Activated CD8-positive, alpha-beta memory T cell treated with anti-CD3 and anti-CD28 coated beads, Interleukin-2, amount 10 ng/mL, durations not matched to agents 7 days and 5 days (primary cell): Measurements from ENCODE around the gene ZBTB46. TPM values are rescaled to one million over a fixed set of nuclear protein-coding genes. Genes with fewer than 3 reads are reported as not detected.
"Not testable (repeated sequence)": the region's sequence is repeated elsewhere in the genome, so short reads cannot be mapped to it uniquely, and the experiment has no call there.

Source experiments
- ATAC-seq: fragments of 150-1000 bp; cut with Tn5 transposase; one replicate; pipeline ENCODE4 v1.10.0; 2021; ENCODE audit warnings: moderate library complexity
- CTCF ChIA-PET: fragments of 350-600 bp; sonication (Branson Sonifier 250); formaldehyde crosslinking; loops from one replicate; lab custom pipeline; 2021; ENCODE audit warnings: antibody characterized with exemption; lab: Charles Lee
- DNase-seq: peaks from one replicate; pipeline ENCODE4 v3.0.0-alpha.2; 2020
- H3K27ac Mint-ChIP-seq: one replicate; pipeline ENCODE4 v1.8.0; 2021; ENCODE audit warnings: mild to moderate bottlenecking, mixed read lengths
- H3K27me3 Mint-ChIP-seq: one replicate; pipeline ENCODE4 v1.8.0; 2021; ENCODE audit warnings: mixed read lengths
- H3K36me3 Mint-ChIP-seq: one replicate; pipeline ENCODE4 v1.8.0; 2021; ENCODE audit warnings: mild to moderate bottlenecking, mixed read lengths
- H3K4me1 Mint-ChIP-seq: one replicate; pipeline ENCODE4 v1.8.0; 2021; ENCODE audit warnings: mixed read lengths
- H3K4me3 Mint-ChIP-seq: one replicate; pipeline ENCODE4 v1.8.0; 2021; ENCODE audit warnings: mild to moderate bottlenecking, moderate library complexity, mixed read lengths
- H3K9me3 Mint-ChIP-seq: one replicate; pipeline ENCODE4 v1.8.0; 2022; ENCODE audit warnings: low read depth, mixed read lengths
- total RNA-seq, 2 experiments: library from RNA; stranded (reverse); gene quantifications; one replicate each; pipeline ENCODE4 v1.2.3, GENCODE V29; 2021

Gene ZBTB46
- total RNA-seq, 2 experiments from 2014 or later = 0.15 to 0.84 TPM

DNA sequence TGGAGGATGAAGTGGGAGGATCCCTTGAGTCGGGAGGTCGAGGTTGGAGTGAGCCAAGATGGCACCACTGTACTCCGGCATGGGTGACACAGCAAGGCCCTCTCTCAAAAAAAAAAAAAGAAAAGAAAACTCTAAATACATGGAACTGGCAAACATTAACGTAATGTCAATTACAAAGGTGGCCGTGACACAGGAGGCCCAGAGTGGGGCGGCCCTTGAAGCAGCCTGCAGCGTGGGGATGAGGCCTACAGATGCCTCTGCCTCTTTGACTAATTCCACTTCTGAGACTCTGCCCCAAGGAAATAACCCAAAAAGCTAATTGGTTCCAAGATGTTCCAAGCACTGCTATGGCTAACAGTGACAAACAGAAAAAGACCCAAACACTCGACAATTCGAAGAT lies 21.2 kb downstream of the ZBTB46 start:
- Mint-ChIP-seq H3K4me3 (no peak overlapping the region), H3K36me3 (no peaks in the 10 kb centered on the region), H3K27me3 (peaks cover 3% of the 10 kb centered on the region), H3K27ac (no peak overlapping the region), H3K9me3 (no peaks in the 10 kb centered on the region), H3K4me1 (no peaks in the 10 kb centered on the region)
- no peak for ATAC-seq
- no peak for DNase-seq
- CTCF ChIA-PET = interaction anchor here (0.7 kb wide), 1 partner anchor 24 kb away, joined by 3 read pairs; no protein-coding TSS in a partner anchor

DNA sequence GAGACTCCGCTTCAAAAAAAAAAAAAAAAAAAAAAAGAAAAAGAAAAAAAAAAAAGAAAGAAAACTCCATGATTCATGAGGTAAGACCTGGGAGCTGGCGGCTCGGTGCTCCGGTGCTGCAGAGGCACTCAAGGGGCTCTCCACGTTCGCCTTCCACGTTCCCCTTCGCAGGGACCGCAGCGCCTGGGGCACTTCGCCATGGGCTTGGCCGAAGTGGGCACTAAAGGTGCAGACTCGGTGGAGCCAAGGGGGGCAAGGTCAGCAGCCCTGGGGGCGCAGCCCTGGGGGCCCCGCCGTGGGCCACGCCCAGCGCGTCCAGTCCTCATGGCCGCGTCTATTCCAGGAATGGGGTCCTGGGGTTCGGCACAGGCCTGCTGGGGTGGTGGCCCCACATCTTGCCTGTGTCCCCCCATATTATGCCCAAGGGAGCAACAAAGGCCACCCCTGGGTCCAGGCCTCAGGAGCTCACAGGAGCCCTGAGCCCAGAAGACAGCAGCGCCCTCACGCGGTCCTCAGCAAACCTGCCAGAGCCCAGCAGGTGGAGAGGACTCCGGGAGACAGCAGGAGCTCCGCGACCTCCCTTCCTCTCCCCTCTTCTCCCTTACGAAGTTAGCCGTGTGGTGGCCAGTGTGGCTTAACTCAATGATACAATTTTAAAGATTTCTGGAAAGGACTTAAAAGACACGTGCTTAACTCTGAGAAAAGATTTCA lies 21.9 kb downstream of the ZBTB46 start:
- ATAC-seq (no peak), DNase-seq (no peak)
- Mint-ChIP-seq H3K4me3 (no peak overlapping the region), H3K27ac (no peak overlapping the region), H3K36me3 (no peaks in the 10 kb centered on the region), H3K4me1 (no peaks in the 10 kb centered on the region), H3K27me3 (peaks cover 6% of the 10 kb centered on the region), H3K9me3 (no peaks in the 10 kb centered on the region)
- CTCF ChIA-PET = no interaction called here

DNA sequence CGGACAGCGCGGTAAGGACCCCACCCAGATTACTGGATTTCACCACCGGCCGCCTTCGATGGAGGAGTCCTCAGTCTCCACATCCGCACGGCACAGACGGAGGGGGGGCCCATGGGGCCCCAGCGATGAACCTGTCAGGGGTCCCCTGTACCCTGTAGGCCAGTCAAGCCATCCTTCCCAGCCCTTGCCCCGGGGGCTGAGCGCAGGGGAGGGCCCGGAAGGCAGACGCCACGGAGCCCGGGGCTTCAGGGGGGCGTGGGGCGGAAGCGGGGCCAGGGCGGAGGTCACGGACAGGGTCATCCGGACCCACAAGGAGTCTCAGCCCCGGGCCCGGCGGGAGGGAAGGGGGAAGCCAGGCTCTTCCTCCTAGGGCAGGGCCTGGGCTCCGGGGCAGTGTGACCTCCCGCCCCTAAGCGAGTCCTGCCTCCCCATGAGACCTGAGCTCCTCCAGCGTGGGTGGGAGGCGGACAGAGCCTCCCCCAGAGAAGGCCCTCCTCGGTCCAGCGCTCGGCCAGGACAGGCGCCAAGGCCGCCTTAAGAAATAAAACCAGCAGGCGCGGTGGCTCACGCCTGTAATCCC lies 22.8 kb downstream of the ZBTB46 start:
- peaks cover 12% of the 10 kb centered on the region for H3K27me3 Mint-ChIP-seq
- H3K36me3 Mint-ChIP-seq = no peaks in the 10 kb centered on the region
- peaks cover 3% of the 10 kb centered on the region for H3K4me1 Mint-ChIP-seq
- H3K4me3 Mint-ChIP-seq = no peak overlapping the region
- CTCF ChIA-PET = no interaction called here
- no peak overlapping the region for H3K27ac Mint-ChIP-seq
- no peak for ATAC-seq
- no peaks in the 10 kb centered on the region for H3K9me3 Mint-ChIP-seq
- DNase-seq = no peak

DNA sequence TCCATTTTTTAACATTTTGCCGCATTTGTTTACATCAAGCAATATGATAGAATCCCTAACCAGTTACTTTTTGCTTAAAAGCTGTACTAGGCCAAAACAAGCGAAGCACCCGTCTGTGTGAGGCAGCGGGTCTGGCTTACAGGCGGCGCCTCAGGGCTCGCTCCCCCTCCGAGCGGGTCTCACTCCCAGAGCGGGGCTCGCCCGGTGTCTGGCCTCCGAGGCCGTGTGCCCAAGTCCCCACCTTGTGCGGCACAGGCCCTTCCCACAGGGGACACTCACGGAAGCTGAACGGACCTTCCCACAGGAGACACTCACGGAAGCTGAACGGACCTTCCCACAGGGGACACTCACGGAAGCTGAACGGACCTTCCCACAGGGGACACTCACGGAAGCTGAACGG lies 23.4 kb downstream of the ZBTB46 start:
- CTCF ChIA-PET = no interaction called here
- H3K4me3 Mint-ChIP-seq = no peak overlapping the region
- DNase-seq (no peak), ATAC-seq (no peak)
- no peak overlapping the region for H3K27ac Mint-ChIP-seq
- H3K4me1 Mint-ChIP-seq = peaks cover 3% of the 10 kb centered on the region
- H3K27me3 Mint-ChIP-seq = peaks cover 15% of the 10 kb centered on the region
- no peaks in the 10 kb centered on the region for H3K36me3 Mint-ChIP-seq
- no peaks in the 10 kb centered on the region for H3K9me3 Mint-ChIP-seq

DNA sequence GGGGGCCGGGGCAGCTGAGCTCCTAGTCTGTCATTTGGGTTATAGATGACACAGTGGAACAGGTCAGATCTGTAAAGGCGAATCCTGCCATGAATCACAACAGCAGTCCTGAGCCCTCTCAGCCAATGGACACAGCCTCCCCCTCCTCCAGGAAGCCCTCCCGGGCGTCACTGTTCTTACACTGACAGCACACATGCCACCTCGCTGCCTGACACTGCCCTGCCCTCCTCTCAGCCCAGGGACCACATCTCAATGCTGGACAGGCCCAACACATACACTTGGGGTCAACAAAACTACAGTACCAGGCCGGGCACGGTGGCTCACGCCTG lies 26.8 kb downstream of the ZBTB46 start:
- CTCF ChIA-PET = no interaction called here
- no peak overlapping the region for H3K27ac Mint-ChIP-seq
- H3K9me3 Mint-ChIP-seq = no peaks in the 10 kb centered on the region
- H3K4me3 Mint-ChIP-seq = no peak overlapping the region
- no peak for ATAC-seq
- DNase-seq = no peak
- H3K27me3 Mint-ChIP-seq = peaks cover 11% of the 10 kb centered on the region
- peaks cover 3% of the 10 kb centered on the region for H3K4me1 Mint-ChIP-seq
- H3K36me3 Mint-ChIP-seq = no peaks in the 10 kb centered on the region

DNA sequence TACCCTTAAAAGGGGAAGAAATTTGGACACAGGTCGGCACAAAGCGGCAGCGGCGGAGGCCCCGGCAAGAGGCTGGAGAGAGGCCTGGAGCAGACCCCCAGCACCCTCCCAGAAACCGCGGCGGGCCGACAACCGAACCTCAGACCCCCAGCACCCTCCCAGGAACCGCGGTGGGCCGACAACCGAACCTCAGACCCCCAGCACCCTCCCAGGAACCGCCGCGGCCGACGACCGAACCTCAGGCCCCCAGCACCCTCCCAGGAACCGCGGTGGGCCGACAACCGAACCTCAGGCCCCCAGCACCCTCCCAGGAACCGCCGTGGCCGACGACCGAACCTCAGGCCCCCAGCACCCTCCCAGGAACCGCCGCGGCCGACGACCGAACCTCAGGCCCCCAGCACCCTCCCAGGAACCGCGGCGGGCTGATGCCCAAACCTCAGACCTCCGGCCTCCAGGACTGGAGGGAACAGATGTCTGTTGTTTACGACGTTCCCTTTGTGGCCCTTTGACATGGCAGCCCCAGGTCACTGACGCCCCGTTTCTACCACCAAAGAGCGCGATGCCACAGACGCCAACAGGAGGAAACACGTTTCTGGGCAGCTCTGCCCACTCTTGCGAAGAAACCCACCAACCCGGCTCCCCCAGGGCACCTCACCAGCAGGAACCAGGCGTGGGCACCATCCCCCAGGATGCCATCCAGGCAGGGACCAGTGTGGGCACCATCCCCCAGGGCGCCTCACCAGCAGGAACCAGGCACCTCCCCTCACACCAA lies 28.4 kb downstream of the ZBTB46 start:
- Mint-ChIP-seq H3K36me3 (no peaks in the 10 kb centered on the region), H3K27ac (no peak overlapping the region), H3K4me3 (no peak overlapping the region), H3K4me1 (peaks cover 3% of the 10 kb centered on the region), H3K27me3 (peaks cover 11% of the 10 kb centered on the region), H3K9me3 (no peaks in the 10 kb centered on the region)
- no peak for ATAC-seq
- CTCF ChIA-PET = no interaction called here
- no peak for DNase-seq

DNA sequence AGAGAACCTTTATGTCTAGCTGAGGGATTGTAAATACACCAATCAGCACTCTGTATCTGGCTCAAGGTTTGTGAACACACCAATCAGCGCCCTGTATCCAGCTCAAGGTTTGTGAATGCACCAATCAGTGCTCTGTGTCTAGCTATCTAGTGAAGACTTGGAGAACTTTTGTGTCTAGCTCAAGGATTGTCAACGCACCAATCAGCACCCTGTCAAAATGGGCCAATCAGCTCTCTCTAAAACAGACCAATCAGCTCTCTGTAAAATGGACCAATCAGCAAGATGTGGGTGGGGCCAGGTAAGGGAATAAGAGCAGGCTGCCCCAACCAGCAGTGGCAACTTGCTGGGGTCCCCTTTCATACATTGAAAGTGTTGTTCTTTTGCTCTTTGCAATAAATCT lies 29.9 kb downstream of the ZBTB46 start:
- H3K4me1 Mint-ChIP-seq, H3K9me3 Mint-ChIP-seq, ATAC-seq, H3K4me3 Mint-ChIP-seq, CTCF ChIA-PET, H3K36me3 Mint-ChIP-seq, H3K27ac Mint-ChIP-seq, DNase-seq: not testable (repeated sequence)
- H3K27me3 Mint-ChIP-seq = peaks cover 11% of the 10 kb centered on the region

DNA sequence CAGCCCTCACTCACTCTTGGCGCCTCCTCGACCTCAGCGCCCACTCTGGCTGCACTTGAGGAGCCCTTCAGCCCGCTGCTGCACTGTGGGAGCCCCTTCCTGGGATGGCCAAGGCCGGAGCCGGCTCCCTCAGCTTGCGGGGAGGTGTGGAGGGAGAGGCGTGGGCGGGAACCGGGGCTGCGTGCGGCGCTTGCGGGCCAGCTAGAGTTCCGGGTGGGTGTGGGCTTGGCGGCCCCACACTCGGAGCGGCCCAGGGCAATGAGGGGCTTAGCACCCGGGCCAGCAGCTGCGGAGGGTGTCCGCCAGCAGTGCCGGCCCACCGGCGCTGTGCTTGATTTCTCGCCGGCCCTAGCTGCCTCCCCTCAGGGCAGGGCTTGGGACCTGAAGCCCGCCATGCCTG lies 30.7 kb downstream of the ZBTB46 start:
- not testable (repeated sequence) for ATAC-seq, H3K4me1 Mint-ChIP-seq, DNase-seq, H3K36me3 Mint-ChIP-seq, H3K4me3 Mint-ChIP-seq, H3K9me3 Mint-ChIP-seq, H3K27ac Mint-ChIP-seq
- H3K27me3 Mint-ChIP-seq = peaks cover 17% of the 10 kb centered on the region
- CTCF ChIA-PET = interaction anchor here (1.3 kb wide), 1 partner anchor 93 kb away, joined by 3 read pairs; the partner anchor contains the start of genes ARFRP1 and ZGPAT

DNA sequence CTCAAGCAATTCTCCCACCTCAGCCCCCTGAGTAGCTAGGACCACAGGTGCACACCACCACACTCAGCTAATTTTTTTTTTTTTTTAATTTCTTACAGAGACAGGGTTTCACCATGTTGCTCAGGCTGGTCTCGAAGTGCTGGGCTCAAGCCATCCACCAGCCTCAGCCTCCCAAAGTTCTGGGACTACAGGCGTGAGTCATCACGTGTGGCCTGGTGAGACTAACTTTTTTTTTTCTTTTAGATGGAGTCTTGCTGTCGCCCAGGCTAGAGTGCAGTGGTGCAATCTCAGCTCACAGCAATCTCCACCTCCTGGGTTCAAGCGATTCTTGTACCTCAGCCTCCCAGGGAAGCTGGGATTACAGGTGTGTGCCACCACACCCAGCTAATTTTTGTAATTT lies 31.9 kb downstream of the ZBTB46 start:
- CTCF ChIA-PET = interaction anchor here (1.3 kb wide), 1 partner anchor 91 kb away, joined by 3 read pairs; the partner anchor contains the start of genes ARFRP1 and ZGPAT

DNA sequence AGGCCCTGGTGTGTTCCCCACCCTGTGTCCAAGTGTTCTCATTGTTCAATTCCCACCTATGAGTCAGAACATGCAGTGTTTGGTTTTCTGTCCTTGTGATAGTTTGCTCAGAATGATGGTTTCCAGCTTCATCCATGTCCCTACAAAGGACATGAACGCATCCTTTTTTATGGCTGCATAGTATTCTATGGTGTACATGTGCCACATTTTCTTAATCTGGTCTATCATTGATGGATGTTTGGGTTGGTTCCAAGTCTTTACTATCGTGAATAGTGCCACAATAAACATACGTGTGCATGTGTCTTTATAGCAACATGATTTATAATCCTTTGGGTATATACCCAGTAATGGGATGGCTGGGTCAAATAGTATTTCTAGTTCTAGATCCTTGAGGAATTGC lies 33.9 kb downstream of the ZBTB46 start:
- ATAC-seq, DNase-seq, H3K36me3 Mint-ChIP-seq, H3K9me3 Mint-ChIP-seq, H3K4me1 Mint-ChIP-seq, H3K4me3 Mint-ChIP-seq, H3K27ac Mint-ChIP-seq, CTCF ChIA-PET: not testable (repeated sequence)
- H3K27me3 Mint-ChIP-seq = peaks cover 20% of the 10 kb centered on the region

More for the DNA sequence above, 31.9 kb downstream of the ZBTB46 start:
- DNase-seq, H3K4me3 Mint-ChIP-seq, H3K9me3 Mint-ChIP-seq, H3K4me1 Mint-ChIP-seq, H3K36me3 Mint-ChIP-seq, ATAC-seq, H3K27ac Mint-ChIP-seq: not testable (repeated sequence)
- peaks cover 27% of the 10 kb centered on the region for H3K27me3 Mint-ChIP-seq

DNA sequence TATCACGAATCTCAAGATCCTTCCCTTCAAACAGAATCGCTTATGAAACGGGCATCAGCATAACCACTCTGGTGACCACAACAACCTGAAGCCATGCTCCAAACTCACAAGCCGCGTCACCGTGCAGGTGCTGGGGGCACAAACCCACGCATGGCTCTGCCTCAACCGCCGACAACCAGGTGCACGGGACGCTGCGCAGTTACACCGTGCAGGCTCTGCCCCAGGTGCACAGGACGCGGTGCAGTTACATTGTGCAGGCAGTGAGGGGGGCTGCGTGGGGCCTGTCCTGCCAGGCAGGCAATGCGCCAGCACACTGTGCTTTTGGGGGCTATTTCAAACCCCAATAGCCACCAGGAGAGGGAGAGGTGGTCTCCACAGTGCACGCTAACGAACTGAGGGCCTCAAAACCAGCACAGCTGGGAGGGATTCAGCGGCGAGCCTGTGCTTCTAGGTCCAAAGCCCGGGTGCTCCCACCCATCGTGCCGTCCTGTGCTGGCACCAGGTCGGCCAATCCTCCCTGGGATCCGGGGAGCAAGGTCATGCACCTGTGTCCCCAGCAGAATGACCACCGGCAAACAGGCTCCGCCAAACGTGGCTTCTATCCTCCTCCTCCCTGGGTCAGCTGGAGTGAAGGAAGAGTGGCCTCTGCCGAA lies 35.8 kb downstream of the ZBTB46 start:
- no peaks in the 10 kb centered on the region for H3K9me3 Mint-ChIP-seq
- peaks cover 3% of the 10 kb centered on the region for H3K4me1 Mint-ChIP-seq
- H3K27ac Mint-ChIP-seq = no peak overlapping the region
- CTCF ChIA-PET = interaction anchor here (1.4 to 2.2 kb wide), 2 partner anchors 9 to 17 kb away, joined by 3 to 9 read pairs; no protein-coding TSS in a partner anchor
- peaks cover 20% of the 10 kb centered on the region for H3K27me3 Mint-ChIP-seq
- ATAC-seq (no peak), DNase-seq (no peak)
- H3K36me3 Mint-ChIP-seq = no peaks in the 10 kb centered on the region
- H3K4me3 Mint-ChIP-seq = no peak overlapping the region

DNA sequence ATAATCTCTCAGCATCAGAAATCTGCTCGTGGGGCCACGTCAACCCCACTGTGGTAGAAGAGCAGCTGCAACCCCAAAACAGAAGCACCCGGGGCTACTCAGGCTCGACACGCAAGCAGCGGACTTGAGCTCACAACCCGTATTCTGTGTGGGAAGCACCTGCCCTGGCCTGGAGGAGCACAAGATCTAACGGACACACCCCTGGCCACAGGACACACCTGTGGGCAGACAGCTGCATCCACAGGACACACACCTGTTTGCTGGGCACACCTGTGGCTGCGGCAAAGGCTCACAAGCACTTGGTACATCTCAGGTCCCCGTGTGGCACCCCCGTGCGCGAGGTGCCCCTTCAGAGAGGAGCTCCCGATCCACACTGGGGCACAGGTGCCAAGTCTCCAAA lies 36.5 kb downstream of the ZBTB46 start:
- Mint-ChIP-seq H3K4me3 (no peak overlapping the region), H3K4me1 (peaks cover 3% of the 10 kb centered on the region), H3K27ac (no peak overlapping the region), H3K36me3 (no peaks in the 10 kb centered on the region), H3K9me3 (no peaks in the 10 kb centered on the region), H3K27me3 (peaks cover 20% of the 10 kb centered on the region)
- ATAC-seq = no peak
- CTCF ChIA-PET = interaction anchor here (0.6 to 2.2 kb wide), 5 partner anchors 9 to 179 kb away, joined by 3 to 9 read pairs (median 3); no protein-coding TSS in a partner anchor
- DNase-seq = no peak

DNA sequence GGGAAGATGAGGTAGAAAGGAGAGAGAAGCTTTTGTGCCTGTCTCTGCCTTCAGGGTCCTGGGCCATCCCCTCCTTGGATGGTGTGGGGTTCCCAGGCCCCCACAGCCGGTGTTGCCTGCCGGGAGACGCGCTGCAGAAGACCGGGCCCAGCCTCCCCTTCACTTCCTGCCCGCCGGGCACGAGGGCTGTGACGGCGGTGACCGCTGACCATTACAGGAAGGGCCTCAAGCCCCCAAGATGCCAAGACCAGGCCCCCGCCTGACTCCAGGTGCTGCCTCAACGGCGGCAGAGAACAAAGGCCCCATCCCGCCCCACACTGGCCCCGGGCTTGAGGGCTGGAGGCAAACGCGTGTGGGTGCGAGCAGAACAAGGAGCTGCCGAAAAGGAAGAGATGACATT lies 38.2 kb downstream of the ZBTB46 start:
- H3K27ac Mint-ChIP-seq = no peak overlapping the region
- H3K9me3 Mint-ChIP-seq = no peaks in the 10 kb centered on the region
- CTCF ChIA-PET = interaction anchor here (0.8 kb wide), 1 partner anchor 24 kb away, joined by 3 read pairs; no protein-coding TSS in a partner anchor
- no peak for ATAC-seq
- no peak for DNase-seq
- H3K4me1 Mint-ChIP-seq = peaks cover 3% of the 10 kb centered on the region
- H3K27me3 Mint-ChIP-seq = peaks cover 21% of the 10 kb centered on the region
- H3K4me3 Mint-ChIP-seq = no peak overlapping the region
- H3K36me3 Mint-ChIP-seq = no peaks in the 10 kb centered on the region
